ENCODE results near the gene PPFIA1.
"Not testable (repeated sequence)": the region's sequence is repeated elsewhere in the genome, so short reads cannot be mapped to it uniquely, and the experiment has no call there.

The PPFIA1 gene

DNA sequence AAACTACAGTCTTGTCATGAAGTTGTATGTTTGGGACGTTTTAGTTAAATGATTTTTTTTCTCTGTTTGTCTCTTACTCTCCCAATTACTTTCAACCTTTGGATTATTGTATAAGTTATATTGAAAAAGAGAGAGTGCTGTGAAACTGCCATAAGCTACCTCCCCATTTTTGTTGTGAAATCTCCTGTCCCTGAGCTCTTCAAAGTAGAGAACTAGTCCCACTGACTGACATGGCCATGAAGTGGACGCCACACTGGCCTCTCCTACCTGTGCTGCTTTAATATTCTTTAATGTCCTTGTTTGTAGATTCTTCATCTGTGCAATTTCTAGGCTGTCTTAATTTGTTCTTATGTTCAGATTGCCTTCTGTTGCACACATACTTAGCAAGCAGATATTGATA is 56.3 kb downstream of the PPFIA1 start:
- no peak for DNase-seq

- no peak for DNase-seq
Observed at GRCh38 chr11:70327717-70328116, 57.2 kb downstream of the PPFIA1 start.

- DNase-seq: no peak
Observed at GRCh38 chr11:70328556-70328955, 58.1 kb downstream of the PPFIA1 start.

GRCh38 chr11:70331320-70331843 is 60.9 kb downstream of the PPFIA1 start:
- DNase-seq: not testable (repeated sequence)

DNA sequence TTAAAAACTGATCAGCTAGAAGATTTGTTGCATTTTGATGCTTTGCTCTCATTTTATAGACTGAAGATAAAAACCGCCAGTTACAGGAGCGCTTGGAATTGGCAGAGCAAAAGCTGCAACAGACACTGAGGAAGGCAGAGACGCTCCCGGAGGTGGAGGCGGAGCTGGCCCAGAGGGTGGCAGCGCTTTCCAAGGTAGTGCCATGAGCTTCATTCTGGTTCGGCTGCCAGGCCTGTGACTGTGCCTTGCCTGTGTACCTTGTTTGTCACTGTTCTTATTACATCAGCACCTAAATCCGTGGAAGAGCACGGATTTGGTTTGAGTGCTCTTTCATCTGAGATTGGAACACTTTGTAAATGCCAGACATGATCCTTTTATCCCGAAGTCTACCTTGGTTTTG is 61.4 kb downstream of the PPFIA1 start:
- no peak for DNase-seq

DNA sequence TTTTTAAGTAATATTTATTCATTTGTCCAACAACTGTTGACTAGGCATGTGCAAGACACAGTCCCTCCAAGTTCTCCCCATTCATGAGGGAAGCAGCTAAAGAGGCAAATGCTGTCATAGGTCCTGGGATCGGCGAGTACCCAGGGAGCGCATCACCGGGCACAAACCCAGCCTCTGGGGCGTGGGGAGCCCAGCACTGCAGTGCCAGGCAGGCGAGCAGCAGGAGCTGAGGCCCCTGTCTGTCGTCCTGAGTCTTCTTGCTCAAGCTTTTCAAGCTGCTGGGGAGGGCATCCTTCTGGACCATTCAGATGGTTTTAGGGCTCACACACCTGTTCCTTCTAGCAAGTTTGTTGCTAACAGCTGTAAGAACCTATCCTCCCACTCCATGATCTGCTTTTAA is 62.1 kb downstream of the PPFIA1 start:
- no peak for DNase-seq

- no peak for DNase-seq
Observed at GRCh38 chr11:70333261-70333660, 62.8 kb downstream of the PPFIA1 start.

- no peak for DNase-seq
Observed at GRCh38 chr11:70334351-70334995, 64.0 kb downstream of the PPFIA1 start.

DNA sequence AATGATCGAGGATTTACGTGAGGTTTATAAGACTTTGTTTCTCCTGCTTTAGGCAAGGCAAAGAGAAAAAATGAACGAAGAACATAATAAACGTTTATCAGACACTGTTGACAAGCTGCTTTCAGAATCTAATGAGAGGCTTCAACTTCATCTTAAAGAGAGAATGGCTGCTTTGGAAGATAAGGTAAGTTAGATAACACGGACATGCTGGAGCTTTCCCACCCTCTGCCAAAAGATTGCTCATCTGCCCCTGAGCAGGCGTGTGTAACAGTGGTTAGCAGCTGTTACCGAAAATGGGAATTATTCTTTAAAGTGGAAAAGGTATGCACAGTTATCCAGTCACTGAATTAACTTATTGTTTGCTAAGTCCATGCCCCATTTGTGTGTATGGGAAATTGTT is 65.0 kb downstream of the PPFIA1 start:
- no peak for DNase-seq

DNA sequence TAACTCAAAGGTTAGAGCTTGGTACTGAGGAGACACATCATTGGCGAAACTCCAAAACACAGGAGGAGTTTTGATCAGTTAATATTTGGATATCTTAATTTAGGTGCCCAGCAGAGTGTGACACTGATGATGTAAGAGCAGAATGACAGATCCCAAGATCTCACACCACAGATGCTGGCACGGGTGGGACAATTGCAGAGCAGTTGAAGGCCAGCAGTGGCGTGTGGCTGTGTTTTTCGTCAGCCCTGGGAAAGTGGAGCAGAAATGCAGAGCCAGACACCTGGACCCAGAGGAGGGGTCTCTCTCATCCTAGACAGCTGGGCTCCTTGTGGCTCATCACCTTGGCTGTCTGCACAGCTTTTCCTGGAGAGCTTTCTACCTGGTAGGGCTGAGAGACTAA is 68.1 kb downstream of the PPFIA1 start:
- no peak for DNase-seq

DNA sequence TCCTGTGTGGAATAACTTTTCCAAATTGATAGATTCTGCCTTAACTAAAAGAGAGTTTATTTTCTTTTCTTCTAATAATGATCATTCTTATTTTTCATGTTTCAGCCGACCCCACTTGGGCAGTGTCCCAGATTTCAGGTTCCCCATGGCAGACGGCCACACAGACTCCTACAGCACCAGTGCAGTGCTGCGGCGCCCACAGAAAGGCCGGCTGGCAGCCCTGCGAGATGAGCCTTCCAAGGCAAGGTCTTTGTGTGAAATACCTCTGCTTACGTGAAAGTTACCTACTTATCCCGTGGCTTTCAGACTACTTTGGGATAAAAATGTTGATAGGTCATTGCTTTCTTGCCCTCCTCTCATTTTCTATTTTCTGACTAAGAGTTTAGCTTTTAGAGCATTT is 68.6 kb downstream of the PPFIA1 start:
- no peak for DNase-seq

DNA sequence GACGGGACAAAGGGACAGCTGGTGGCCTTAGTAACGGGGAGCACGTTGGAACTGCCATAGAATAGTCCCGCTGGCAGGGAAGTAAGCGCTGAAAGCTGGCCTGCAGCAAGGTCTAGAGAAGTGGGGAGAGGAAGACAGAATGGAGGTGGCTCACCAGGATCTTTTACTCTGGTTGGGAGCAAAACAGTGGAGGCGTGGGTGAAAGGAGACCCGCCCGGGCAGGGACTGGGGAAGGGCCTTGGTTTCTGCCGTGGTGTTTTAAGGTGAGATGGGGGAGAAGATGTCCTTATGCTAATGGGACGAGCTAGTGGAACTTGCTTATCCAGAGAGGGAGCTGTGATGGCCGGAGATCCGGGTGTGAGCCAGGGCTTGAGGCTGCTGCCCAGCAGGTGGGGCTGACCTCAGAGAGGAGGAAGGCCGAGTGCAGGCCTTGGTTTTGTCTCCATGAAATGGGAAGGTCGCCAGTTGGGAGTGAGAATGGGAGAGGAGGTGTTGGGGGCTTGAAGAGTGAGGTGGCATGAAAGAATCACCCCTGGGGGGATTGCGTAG is 71.5 kb downstream of the PPFIA1 start:
- no peak for DNase-seq

GRCh38 chr11:70343636-70344035 is 73.1 kb downstream of the PPFIA1 start:
- no peak for DNase-seq

DNA sequence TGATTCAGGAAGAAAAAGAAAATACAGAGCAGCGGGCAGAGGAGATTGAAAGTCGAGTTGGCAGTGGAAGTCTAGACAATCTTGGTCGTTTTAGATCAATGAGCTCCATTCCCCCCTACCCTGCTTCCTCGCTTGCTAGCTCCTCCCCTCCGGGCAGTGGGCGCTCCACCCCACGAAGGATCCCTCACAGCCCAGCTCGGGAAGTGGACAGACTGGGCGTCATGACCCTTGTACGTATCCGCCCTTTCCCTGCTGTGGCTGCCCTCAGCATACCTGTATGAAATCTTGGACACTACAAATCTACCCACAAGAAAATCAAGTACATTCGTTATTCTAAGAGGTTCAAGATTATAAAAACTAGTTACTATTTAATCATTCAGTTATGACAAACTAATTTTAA is 77.7 kb downstream of the PPFIA1 start:
- DNase-seq: no peak

DNA sequence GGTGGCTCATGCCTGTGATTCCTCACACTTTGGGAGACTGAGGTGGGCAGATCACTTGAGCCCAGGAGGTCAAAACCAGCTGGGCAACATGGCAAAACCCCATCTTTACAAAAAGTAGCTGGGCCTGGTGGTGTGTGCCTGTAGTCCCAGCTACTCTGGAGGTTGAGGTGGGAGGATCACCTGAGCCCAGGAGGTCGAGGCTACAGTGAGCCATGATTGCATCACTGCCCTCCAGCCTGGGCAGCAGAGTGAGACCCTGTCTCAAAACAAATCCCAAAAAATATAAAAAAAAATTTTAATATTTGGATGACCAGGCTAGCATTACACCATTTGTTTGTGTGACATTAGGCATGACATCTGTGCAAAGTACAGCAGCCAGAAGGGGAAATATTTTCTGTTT is 78.1 kb downstream of the PPFIA1 start:
- no peak for DNase-seq

GRCh38 chr11:70351646-70352045 is 81.2 kb downstream of the PPFIA1 start:
- DNase-seq: no peak

- no peak for DNase-seq
Observed at GRCh38 chr11:70352100-70352499, 81.6 kb downstream of the PPFIA1 start.

DNA sequence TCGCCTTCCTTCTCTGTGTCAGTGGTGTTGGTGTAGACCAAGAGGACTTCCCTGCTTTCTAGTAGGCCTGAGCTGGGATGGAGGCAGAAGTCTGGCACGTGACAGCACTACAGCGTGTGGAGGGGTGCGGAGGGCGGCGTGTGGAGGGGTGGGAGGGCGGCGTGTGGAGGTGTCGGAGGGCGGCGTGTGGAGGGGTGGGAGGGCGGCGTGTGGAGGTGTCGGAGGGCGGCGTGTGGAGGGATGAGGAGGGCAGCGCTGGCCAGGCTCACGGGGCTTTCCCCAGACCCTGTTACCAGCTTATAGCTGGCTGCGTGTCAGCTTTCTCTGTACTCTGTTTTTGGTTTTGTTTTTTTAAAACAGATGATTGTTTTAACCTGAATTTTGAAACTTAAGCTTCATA is 82.1 kb downstream of the PPFIA1 start:
- DNase-seq: no peak

- no peak for DNase-seq
Observed at GRCh38 chr11:70353329-70353728, 82.8 kb downstream of the PPFIA1 start.

- DNase-seq: no peak
Observed at GRCh38 chr11:70353900-70354568, 83.5 kb downstream of the PPFIA1 start.

DNA sequence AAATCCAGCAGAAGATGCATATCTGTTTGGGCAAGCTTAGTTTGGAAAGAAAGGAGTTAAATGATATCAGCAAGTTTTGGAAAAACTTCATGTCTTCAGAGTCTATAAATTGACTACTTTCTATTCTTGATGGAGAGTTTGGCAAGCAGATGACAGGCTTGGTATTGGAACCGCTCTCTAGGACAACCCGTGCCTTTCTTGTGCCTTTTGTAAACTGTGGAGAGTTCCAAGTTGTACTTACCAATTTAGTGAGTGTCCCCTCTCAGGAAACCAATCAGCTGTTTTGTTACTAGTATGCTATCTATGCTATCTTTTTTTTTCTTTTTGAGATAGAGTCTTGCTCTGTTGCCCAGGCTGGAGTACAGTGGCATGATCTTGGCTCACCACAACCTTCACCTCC is 84.1 kb downstream of the PPFIA1 start:
- no peak for DNase-seq

GRCh38 chr11:70358753-70359152 is 88.3 kb downstream of the PPFIA1 start:
- no peak for DNase-seq

GRCh38 chr11:70359451-70360205 is 89.1 kb downstream of the PPFIA1 start:
- DNase-seq: no peak

DNA sequence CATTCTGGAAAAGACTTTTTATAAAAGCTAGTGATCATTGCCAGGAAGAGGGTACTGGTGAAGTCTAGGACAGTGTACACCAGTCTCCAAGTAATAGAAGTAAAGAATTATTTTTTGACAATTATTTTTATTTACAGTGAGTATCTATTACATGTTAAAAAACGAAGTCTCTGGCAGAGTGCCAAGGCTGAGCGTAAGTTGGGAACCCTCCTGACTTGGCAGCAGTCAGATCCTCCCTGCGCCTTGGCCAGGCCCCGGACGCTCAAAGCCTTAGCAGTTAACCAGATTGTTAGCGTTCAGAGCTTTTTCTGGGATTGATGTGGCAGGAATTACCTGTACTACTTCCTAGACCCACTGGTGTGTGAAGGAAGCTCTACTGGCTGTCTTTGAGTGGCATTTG is 89.7 kb downstream of the PPFIA1 start:
- DNase-seq: no peak

Measured in HCEC 1CT (cell line).